HG03175 (cell line): ENCODE results near the gene PPP1R9A.

Experiments
- ATAC-seq: cut with Tn5 transposase; IDR thresholded peaks from one replicate; pipeline ENCODE4 v1.9.1; 2021; ENCODE audit warnings: mild to moderate bottlenecking, moderate library complexity; ENCODE audit not compliant: unreplicated experiment

The PPP1R9A gene

DNA sequence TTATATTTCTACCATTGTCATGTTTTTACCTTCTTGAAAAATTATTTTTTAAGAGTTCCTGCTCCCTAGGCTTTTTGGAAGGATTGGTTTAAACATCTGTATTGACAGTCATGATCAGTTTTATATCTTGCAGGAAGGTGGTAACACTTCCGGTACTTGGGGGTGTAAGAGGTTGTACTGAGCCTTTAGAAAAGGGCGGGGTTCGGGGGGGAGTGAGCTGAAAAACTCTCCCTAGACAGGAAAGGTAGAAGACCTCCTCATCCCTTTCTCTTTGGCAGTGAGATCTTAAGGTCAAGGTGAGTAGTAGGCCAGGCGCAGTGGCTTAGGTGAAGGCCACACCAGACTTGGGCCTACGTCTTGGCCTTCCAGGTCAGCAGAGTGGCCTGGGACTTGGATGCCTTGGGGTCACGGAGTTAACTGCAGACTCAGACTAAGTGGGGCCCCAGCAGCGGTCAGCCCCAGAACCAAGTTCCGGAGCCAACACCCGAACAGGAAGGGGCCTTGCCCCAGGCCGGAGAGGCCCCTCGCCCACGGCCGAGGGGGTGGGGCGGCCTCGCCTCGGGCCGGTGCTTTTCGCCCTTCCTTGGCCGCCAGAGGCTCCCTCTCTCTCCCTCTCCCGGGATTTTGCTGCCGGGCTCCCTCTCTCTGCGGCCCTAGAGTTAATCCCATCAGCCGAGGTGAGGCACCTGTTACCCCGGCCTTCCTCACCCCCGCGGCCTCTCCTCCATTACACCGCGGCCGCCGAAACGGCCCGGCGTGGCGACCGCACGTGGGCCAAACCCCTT is at the start of gene PPP1R9A:
Gene PPP1R9A (plus strand): TSS at position 569 of the 785 bp plus-strand sequence. CDS start 2,520 bp downstream, outside the sequence.
- no peak for ATAC-seq

DNA sequence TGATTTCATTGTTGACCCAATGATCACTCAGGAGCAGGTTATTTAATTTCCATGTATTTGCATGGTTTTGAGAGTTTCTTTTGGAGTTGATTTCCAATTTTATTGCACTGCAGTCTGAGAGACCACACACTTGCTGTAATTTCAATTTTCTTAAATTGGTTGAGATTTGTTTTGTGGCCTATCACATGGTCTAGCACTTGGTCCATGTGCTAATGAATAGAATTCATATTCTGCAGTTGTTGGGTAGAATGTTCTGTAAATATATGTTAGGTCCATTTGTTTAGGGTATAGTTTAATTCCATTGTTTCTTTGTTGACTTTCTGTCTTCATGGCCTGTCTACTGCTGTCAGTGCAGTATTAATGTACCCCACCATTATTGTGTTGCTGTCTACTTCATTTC is 36.3 kb upstream of the PPP1R9A start:
- no peak for ATAC-seq

DNA sequence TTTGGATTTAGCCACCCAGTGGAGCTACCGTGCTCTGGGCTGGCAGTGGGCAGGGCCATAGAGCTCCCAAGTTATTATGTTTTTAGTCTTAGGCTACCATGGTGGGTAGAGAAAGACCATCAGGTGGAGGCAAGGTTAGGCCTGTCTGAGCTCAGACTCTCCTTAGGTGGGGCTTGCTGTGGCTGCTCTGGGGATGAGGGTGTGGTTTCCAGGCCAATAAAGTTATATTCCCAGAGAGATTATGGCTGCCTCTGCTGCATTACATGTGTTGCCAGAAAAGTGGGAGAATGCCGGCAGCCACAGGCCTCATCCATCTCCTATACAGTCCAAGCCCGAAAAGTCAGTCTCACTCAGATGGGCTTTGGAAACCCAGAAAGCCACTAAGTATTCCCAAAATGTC is 34.2 kb upstream of the PPP1R9A start:
- ATAC-seq: no peak

DNA sequence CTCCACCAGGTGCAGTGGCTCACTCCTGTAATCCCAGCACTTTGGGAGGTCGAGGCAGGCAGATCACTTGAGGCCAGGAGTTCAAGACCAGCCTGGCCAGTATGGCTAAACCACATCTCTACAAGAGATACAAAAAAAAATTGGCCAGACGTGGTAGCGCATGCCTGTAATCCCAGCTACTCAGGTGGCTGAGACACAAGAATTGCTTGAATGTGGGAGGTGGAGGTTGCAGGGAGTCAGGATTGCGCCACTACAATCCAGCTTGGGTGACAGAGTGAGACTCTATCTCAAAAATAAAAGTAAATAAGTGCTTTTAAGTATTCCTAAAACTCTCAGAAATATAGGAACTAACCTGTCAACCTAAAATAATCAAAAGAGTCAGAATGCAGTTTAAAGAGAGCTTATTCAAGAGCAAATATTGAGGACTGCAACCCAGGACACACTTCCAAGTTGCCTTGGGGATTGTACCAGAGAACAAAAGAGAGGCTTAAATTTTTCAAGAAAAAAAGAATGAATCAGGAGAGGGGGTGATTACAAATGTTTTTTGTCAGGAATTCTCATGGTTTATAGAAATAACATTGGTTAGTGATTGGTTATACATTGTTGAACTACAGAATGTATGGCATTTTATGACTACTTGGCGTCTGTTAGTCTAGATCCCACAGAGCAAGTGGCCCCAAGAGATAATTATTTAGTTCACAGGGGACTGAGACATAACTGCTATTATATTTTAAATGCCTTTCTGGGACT is 33.2 kb upstream of the PPP1R9A start:
- ATAC-seq: no peak

DNA sequence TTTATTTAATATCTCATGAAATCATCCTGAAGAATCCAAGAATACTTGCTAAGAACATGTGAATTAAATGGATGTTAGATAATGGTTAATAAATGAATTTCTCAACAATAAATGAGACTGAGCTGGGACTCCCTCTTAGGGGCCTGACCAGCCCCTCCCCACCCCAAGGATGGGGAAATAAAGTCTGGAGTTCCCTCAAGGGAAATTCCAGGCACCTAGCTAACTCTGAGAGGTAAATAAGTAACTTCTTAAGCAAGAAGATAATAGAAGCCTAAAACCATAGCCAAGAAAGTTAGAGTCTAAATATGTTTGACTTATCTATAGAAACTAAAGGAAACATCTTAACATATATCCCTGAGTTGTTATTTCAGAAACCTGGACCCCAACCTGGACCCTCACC is 32.2 kb upstream of the PPP1R9A start:
- no peak for ATAC-seq

DNA sequence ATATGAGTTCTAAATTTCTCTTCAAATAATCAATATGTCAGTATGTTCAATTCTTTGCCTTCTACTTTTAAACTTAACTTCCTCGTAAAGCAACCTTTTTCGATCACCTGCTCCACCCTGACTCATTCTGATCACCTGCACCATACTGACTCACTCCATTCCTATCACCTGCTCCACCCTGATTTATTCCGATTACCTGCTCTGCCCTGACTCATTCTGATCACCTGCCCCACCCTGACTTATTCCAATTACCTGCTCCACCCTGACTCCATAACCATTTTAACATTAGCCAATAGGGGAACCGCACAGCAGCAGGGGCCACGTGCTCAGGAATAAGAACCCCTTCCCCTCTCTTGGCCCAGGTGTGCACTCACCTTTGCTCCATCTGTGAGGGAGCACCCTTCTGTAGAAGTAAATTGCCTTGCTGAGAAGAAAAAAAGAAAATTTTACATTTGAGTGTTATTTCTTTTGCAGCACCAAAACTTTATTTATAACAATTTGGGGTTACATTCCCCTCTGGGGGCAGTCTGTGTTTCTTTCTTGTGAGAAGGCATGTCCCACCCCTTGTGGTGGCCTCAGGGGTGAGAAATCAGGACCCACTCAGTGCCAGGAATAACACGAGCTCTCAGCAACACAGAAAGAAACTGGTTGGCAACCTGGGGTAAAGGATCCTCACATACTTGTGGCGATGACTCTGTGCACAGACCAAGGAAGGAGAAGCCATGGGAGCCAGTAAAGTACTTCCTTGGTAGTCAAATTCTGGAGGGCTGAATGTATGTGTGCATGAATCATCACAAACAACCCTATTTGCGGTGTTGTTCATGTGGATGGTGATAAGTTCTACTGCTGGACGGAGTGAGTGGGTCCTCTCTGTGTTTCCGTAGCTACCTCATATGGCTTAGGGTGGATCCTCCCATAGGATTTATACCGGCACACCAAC is 29.4 kb upstream of the PPP1R9A start:
- no peak for ATAC-seq

DNA sequence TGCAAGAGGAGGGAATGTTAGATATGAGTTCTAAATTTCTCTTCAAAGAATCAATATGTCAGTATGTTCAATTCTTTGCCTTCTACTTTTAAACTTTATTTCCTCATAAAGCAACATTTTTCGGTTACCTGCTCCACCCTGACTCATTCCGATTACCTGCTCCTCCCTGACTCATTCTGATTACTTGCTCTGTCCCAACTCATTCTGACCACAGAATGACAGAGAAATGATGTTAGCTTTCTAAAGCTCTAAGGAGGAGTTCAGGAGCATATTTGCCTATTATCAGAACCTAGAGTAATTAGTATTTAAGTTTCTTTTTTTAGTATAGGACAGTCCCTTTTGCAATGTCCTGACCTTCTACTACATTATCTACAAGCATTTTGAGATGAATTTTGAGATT is 24.5 kb upstream of the PPP1R9A start:
- ATAC-seq: no peak

DNA sequence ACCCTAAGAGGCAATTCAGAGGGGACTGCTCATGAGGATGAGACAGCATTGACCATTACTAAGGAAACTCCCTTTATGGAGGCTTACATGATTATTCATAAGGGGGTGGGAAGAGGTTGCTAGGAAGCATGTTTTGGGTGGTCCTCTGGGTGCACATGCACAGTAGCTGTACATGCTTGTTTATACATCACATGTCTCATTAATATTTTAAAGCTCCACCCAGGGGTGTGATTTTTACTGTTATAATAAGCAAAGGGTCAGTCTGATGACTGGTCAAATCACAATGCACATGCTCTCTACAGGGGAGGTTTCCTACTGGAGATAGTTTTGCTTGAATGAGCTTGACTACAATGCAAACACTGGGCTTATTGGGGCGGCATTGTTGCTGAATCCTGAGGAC is 23.8 kb upstream of the PPP1R9A start:
- ATAC-seq: no peak

DNA sequence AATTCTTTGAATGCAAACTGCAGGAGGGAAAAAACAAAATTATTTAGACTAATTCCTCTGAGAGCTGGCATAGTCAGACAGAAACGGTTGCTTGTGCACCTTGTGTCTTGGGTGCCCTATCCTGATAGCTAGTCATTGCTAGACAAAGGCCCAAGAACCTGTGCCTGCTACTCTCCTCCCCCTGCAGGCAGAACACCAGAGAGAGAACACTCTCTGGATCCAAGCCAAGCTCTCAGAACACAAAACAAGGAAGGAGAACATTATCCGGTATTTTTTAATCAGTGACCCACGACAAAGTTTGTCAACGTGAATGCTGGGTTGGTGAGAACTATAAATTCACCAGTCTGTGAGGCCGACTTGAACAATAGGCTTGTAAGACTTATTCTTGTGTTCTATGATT is 18.8 kb upstream of the PPP1R9A start:
- no peak for ATAC-seq

DNA sequence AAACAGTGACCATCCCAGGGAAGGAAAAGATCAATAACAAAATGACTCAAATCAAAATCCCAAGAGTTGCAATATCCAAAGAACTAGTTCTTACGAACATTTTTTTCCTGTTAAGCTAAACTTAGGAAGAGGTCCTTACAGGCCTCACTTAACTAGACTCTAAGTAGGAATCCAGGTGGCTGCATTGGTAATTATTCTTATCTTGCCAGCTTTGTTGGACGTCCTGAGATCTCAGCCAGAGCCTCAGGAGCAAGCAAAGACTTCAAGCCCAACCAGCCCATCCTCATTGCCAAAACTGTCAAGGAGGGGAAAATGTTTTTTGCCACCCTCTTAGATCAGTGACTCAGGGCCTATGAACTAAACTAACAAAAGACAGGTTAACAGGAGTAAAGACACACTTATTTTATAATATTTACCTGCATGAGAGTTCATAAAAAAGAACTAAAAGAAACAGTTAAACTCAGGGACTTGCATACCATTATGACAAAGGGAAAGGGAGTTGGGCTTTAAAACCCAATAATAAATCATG is 18.3 kb upstream of the PPP1R9A start:
- ATAC-seq: no peak

DNA sequence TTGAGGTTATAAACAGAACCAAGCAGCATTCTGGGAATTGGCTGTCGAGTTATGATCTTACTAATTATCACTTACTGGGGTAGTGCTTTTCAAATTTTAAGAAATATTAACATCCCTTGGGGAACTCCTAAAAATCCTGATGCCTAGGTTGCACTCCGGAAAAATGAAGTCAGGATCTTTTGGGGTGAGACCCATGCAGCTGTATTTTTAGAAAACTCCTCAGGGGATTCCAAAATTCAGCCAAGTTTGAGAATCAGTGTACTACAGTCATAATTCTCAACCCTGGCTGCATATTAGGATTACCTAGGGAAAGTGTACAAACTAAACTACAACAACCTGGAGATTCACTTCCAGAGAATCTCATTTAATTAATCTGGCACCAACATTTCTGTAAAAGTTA is 17.2 kb upstream of the PPP1R9A start:
- ATAC-seq: no peak

DNA sequence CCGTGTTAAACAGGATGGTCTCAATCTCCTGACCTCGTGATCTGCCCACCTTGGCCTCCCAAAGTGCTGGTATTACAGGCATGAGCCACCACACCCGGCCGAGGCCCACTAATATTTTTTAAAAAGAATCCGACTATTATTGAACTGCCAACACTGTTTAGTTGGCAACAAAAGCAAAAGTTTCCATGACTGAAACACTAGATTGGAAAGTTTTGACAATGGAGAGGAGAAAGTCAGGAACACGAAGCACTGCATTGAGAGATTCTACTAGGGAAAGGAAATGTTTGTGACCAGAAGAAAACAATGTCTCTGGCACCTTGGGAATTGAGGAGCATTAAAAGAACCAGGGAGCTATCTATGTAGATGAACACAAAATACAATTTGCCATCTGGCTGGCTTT is 13.7 kb upstream of the PPP1R9A start:
- no peak for ATAC-seq

DNA sequence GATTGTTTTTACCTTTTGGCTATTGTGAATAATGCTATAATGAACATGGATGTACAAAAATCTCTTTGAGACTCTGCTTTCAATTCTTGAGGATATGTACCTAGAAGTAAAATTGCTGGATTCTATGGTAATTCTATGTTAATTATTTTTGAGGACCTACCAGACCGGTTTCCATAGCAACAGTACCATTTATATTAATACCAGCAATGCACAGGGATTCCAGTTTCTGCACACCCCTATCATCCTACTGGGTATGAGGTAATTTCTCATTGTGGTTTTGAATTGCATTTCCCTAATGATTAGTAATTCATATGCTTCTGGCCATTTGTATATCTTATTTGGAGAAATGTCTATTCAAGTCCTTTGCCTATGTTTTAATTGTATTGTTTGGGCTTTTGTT is 9.9 kb upstream of the PPP1R9A start:
- ATAC-seq: no peak

DNA sequence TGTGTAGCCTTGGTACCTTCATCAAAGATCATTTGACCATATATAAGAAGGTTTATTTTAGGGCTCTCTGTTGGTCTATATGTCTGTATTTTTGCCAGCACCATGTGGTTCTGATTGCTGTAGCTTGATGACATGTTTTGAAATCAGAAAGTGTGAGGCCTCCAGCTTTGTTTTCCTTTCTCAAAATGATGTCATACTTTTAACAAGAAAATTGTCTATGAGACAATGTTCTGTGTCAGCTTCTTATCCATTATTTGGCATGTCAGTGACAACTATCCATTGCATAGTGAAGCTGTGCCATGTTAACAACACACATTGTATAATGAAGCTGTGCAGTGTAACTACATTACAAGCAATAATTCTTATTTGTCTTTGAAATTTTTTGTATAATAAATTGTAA is 9.1 kb upstream of the PPP1R9A start:
- no peak for ATAC-seq

DNA sequence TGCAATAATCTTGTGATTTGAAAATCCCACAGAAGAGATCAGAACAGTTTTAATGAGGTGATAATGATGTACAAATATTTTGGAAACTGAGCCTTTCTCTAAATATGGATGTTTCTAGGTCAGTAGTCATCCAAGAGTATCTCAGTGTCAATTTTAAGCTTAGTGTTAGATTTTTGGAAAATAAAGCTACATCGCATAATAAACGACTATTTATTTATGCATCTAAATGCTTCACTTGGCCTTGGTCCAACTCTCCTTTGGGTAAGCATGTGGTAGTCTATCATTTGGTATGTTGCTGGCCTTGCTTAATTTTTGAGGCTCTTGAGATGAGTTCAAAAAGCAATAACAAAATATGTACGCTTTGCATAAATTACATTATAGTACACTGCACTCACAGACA is 5.4 kb upstream of the PPP1R9A start:
- no peak for ATAC-seq

DNA sequence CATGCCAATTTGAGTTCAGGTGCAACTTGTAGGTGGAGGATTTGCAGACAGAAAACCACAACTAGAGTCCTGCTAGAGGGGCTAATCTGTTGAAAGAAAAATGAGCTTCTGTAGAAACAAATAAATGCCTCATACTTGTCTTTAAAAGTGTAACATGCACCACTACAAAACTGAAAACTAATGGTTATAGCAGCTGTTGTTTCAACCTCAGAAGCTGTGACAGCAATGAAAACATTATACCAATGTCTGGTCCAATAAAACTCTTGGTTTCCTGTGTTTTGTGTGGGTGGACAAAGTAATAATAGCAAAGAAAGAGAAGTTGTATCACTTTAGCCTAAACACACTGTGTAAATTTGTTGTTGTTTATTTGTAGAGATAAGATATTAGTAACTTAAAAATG is 3.4 kb upstream of the PPP1R9A start:
- no peak for ATAC-seq

DNA sequence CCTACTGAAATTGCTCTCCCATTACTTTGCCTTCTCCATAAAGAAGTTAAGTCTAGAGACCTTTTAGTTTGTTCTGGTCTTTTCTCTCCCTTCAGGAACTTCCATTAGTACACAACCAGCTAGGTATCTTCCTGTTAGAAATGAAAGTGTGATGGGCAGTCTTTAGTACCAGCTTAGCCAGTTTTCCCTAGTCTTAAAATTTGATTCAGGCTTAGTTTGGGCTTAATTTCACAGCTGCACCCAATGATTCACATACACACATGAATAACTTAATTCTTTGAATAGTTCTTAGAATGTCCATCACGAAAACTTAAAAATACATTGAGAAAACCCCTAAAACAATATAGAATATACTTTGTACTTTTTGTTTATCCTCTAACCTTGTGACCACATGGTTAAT is 2.4 kb upstream of the PPP1R9A start:
- ATAC-seq: no peak

DNA sequence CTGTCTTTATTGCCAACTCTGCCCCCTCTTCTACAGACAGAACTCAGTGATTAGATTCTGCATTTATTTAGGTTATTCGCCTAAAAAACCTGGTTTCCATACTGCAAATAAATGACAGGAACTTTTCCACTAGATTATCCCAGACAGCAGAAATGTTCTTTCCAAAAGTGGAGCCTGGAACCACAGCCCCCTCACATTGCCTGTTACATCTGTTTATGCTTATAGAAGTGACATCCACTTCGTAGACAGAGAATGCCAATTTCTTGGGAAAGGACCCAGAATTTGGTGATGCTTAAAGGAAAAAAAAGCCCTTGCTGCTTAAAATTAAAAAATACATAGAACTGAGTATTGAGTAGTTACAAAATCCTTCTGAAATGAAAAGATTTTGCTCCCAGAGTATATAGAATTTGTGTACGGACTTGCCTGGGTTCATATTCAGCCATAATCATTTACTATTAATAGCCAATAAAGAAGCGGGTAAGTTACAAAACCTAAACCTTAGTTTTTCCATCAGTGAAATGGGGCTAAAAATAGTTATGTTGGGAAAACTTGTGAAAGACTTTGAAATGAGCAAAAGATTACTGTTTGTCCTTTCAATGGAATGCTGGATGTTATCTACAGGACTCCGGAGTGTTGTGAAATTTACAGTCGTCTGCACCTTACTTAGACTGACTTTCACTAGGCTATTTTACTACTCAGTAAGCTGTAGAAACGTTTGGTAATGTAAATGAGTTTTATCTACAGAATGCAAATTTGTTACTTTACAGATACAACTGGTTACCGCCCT is 1.1 kb upstream of the PPP1R9A start:
- ATAC-seq: no peak

DNA sequence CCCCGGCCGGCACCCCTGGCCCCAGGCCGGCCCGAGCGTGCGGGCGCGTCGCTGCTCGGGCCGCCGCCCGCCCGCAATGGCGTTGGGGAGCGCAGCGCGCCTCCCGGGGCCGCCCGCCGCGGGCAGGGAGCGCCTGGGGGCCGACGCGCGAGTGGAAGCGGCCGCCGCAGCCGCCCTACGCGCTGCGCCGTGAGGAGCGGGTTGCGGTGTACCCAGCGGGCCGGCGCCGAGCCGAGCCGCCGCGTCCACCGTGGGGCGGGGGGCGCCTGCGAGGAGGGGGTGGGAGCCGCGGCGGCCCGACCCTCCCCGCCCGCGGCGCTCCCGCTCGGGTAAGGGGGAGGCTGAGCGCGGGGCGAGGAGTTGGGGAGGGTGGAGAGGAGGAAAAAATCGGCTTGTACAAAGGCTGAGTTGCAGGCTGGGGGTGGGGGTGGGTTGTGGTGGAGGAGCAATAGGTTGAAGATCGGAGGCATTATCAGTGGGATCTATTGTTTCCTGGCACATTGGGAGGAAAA is 473 bp downstream of the PPP1R9A start:
- ATAC-seq: no peak
